Measurements from ENCODE around the gene BPIFB4.

Gene BPIFB4

DNA sequence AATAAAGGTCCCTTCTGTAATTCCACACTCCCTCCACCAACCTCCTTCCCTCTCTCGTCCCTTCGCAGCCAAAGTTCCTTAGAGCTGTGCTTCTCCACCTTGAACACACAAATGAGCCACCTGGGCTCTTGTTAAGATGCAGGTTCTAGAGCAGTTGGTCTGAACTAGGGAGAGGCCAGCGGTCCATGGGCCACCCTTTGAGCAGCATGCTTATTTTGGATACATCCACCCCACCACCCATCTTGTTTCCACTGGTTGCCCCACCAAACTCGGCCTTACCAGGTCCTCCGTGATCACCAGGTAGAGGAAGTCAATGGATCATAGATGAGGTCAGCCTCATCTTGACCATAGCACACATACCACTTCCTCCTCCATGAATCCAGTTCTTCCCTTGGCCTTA is 81.2 kb downstream of the BPIFB4 start:
- no peak for DNase-seq
